ENCODE results near the gene LRRC3.

DNA sequence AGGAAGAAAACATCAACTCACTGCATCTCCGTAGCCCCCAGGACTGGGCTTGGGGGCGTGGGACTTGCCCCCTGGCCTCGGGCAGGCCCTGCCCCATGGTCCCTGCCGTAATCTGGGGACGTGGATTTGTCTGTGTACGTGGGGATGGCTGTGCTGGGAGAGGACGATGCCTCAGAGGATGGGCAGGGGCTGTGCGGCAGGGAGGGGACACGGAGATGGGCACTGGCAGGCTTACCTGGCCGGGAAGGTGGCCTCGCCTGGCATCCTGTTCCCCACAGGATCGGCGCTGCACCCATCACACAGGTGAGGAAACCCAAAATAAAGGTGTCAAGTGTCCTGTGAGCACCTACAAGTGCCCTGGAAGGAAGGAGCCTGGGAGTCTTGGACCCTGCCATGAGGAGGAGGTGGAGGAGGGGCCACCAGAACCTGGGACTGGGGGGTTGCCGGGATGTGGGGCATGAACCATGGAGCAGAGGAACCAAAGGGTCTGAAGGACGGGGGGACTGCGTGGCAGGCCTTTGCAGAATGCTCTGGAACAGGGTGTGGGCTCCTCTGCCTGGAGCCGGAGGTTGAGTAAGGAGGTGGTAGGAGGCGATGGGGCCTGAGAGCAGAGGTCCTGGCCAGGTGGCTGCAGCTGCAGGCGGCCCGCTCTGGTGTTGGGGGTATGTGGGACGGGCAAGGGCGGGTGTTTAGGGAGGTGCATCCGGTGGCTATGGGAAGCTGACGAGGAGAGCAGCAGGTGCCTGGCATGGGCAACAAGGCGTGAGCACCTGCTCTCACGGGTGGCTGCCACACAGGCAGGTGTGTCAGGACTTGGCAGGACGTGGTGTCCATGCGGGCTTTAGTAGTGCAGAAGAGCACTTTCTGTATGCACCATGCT, 27.8 kb upstream of the LRRC3 start:
- no peak for TF ChIP-seq TAF1 (IDR thresholded peaks at IDR 0.05; ENCODE audit: borderline replicate concordance, low read depth, low read length)
- TF ChIP-seq, protein P1, sequence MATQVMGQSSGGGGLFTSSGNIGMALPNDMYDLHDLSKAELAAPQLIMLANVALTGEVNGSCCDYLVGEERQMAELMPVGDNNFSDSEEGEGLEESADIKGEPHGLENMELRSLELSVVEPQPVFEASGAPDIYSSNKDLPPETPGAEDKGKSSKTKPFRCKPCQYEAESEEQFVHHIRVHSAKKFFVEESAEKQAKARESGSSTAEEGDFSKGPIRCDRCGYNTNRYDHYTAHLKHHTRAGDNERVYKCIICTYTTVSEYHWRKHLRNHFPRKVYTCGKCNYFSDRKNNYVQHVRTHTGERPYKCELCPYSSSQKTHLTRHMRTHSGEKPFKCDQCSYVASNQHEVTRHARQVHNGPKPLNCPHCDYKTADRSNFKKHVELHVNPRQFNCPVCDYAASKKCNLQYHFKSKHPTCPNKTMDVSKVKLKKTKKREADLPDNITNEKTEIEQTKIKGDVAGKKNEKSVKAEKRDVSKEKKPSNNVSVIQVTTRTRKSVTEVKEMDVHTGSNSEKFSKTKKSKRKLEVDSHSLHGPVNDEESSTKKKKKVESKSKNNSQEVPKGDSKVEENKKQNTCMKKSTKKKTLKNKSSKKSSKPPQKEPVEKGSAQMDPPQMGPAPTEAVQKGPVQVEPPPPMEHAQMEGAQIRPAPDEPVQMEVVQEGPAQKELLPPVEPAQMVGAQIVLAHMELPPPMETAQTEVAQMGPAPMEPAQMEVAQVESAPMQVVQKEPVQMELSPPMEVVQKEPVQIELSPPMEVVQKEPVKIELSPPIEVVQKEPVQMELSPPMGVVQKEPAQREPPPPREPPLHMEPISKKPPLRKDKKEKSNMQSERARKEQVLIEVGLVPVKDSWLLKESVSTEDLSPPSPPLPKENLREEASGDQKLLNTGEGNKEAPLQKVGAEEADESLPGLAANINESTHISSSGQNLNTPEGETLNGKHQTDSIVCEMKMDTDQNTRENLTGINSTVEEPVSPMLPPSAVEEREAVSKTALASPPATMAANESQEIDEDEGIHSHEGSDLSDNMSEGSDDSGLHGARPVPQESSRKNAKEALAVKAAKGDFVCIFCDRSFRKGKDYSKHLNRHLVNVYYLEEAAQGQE (IDR thresholded peaks at IDR 0.05; ENCODE audit: low read depth, low read length): no peak
- TF ChIP-seq, protein P2, sequence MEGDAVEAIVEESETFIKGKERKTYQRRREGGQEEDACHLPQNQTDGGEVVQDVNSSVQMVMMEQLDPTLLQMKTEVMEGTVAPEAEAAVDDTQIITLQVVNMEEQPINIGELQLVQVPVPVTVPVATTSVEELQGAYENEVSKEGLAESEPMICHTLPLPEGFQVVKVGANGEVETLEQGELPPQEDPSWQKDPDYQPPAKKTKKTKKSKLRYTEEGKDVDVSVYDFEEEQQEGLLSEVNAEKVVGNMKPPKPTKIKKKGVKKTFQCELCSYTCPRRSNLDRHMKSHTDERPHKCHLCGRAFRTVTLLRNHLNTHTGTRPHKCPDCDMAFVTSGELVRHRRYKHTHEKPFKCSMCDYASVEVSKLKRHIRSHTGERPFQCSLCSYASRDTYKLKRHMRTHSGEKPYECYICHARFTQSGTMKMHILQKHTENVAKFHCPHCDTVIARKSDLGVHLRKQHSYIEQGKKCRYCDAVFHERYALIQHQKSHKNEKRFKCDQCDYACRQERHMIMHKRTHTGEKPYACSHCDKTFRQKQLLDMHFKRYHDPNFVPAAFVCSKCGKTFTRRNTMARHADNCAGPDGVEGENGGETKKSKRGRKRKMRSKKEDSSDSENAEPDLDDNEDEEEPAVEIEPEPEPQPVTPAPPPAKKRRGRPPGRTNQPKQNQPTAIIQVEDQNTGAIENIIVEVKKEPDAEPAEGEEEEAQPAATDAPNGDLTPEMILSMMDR (IDR thresholded peaks at IDR 0.05): no peak
- TF ChIP-seq RXRA (IDR thresholded peaks at IDR 0.05; ENCODE audit: borderline replicate concordance, low read depth): no peak
- TF ChIP-seq, protein P3, sequence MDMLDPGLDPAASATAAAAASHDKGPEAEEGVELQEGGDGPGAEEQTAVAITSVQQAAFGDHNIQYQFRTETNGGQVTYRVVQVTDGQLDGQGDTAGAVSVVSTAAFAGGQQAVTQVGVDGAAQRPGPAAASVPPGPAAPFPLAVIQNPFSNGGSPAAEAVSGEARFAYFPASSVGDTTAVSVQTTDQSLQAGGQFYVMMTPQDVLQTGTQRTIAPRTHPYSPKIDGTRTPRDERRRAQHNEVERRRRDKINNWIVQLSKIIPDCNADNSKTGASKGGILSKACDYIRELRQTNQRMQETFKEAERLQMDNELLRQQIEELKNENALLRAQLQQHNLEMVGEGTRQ (IDR thresholded peaks at IDR 0.05; ENCODE audit: borderline replicate concordance, low read depth, low read length): no peak
- TF ChIP-seq, protein P4, sequence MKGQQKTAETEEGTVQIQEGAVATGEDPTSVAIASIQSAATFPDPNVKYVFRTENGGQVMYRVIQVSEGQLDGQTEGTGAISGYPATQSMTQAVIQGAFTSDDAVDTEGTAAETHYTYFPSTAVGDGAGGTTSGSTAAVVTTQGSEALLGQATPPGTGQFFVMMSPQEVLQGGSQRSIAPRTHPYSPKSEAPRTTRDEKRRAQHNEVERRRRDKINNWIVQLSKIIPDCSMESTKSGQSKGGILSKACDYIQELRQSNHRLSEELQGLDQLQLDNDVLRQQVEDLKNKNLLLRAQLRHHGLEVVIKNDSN (IDR thresholded peaks at IDR 0.05; ENCODE audit: borderline replicate concordance, low read depth): no peak
- no peak for TF ChIP-seq POLR2AphosphoS5 (IDR thresholded peaks at IDR 0.05; ENCODE audit: low read depth, low read length)
- no peak for TF ChIP-seq SMC3 (IDR thresholded peaks at IDR 0.05; ENCODE audit: low read depth, low read length)
- no peak for TF ChIP-seq YY1 (IDR thresholded peaks at IDR 0.05; ENCODE audit: low read depth)

Measured in SK-N-SH (cell line).